HepG2 (cell line): ENCODE data around the gene BTRC.

ENCODE experiments used
- EHMT2 ChIP-seq: fragments of 200-600 bp; sonication (generic); IDR thresholded peaks from 2 replicates; pipeline ENCODE4 v1.7.0; 2017; ENCODE audit warnings: antibody characterized with exemption, low read depth, low read length, borderline replicate concordance
- HDAC2 ChIP-seq: sonication (generic); formaldehyde crosslinking; IDR thresholded peaks from 2 replicates; pipeline ENCODE4 v1.4.0; 2020; ENCODE audit warnings: missing genetic modification reagents
- KLF16 ChIP-seq, 2 experiments: sonication (generic) in 1 of 2; formaldehyde crosslinking in 1 of 2; IDR thresholded peaks; 2 replicates each; pipeline versions ENCODE4 v1.6.1 to v1.8.0; 2016 to 2023; ENCODE audit warnings: missing genetic modification reagents in 2 of 2, missing compliant biosample characterization in 1 of 2
- MAFK ChIP-seq, 2 experiments: IDR thresholded peaks in 1 of 2; conservative IDR thresholded peaks in 1 of 2; 2 replicates each; pipeline ENCODE4 v1.6.1; 2011; ENCODE audit warnings: improper control_type of control experiment in 2 of 2, low read length in 2 of 2
- NAIF1 ChIP-seq: sonication (generic); formaldehyde crosslinking; IDR thresholded peaks from 2 replicates; pipeline ENCODE4 v1.5.0; 2020; ENCODE audit warnings: mild to moderate bottlenecking, missing genetic modification reagents, borderline replicate concordance
- PBX3 ChIP-seq: sonication (generic); formaldehyde crosslinking; IDR thresholded peaks from 2 replicates; pipeline ENCODE4 v1.8.1; 2023; ENCODE audit warnings: missing genetic modification reagents, inconsistent platforms, borderline replicate concordance
- POLR2AphosphoS2 ChIP-seq: IDR thresholded peaks from 2 replicates; pipeline ENCODE4 v1.6.1; 2011; ENCODE audit warnings: low read depth, low read length, improper control_type of control experiment
- TRIM24 ChIP-seq: sonication (generic); formaldehyde crosslinking; IDR thresholded peaks from 2 replicates; pipeline ENCODE4 v1.8.0; 2022; ENCODE audit warnings: mild to moderate bottlenecking, missing genetic modification reagents
- TF ChIP-seq, protein P1 (sequence below): sonication (generic); formaldehyde crosslinking; IDR thresholded peaks from 2 replicates; pipeline ENCODE4 v1.8.1; 2023; ENCODE audit warnings: mild to moderate bottlenecking, inconsistent platforms, moderate library complexity, missing genetic modification reagents, borderline replicate concordance

- TF ChIP-seq POLR2AphosphoS2: no peak
- TF ChIP-seq, protein P1, sequence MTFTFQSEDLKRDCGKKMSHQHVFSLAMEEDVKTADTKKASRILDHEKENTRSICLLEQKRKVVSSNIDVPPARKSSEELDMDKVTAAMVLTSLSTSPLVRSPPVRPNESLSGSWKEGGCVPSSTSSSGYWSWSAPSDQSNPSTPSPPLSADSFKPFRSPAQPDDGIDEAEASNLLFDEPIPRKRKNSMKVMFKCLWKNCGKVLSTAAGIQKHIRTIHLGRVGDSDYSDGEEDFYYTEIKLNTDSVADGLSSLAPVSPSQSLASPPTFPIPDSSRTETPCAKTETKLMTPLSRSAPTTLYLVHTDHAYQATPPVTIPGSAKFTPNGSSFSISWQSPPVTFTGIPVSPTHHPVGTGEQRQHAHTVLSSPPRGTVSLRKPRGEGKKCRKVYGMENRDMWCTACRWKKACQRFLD (CRISPR knock-in tag): no peak
- no peak for TF ChIP-seq NAIF1
- no peak for TF ChIP-seq HDAC2 (CRISPR knock-in tag)
- TF ChIP-seq TRIM24 (CRISPR knock-in tag): no peak
- TF ChIP-seq PBX3 (CRISPR knock-in tag): no peak
- no peak for TF ChIP-seq EHMT2
- no peak for TF ChIP-seq MAFK (conservative IDR thresholded peaks at IDR 0.05 in 1 of 2, IDR thresholded peaks at IDR 0.05 in 1 of 2; ENCODE audit: low read length in 2 of 2)
- no peak for TF ChIP-seq KLF16 (CRISPR knock-in tag; IDR thresholded peaks at IDR 0.05)
Observed at GRCh38 chr10:101429423-101429822, 75.5 kb downstream of the BTRC start.
